ENCODE measurements around the gene SHC4.
"Not testable (repeated sequence)": the region's sequence is repeated elsewhere in the genome, so short reads cannot be mapped to it uniquely, and the experiment has no call there.

The SHC4 gene

GRCh38 chr15:48963524-48964113 is at the start of gene SHC4:
Gene SHC4, minus strand, starts transcription at chr15:48963919. Its CDS starts 904 bp downstream, at chr15:48963015.
- no peak for DNase-seq (ENCODE audit: low read depth)

GRCh38 chr15:48999314-48999713 is 35.6 kb upstream of the SHC4 start:
- no peak for DNase-seq (ENCODE audit: low read depth)

- DNase-seq (ENCODE audit: low read depth), result no peak
Measured at GRCh38 chr15:48996276-48996675, 32.6 kb upstream of the SHC4 start.

- no peak for DNase-seq (ENCODE audit: low read depth)
Measured at GRCh38 chr15:48993380-48993779, 29.7 kb upstream of the SHC4 start.

GRCh38 chr15:48992545-48992944 is 28.8 kb upstream of the SHC4 start:
- DNase-seq (ENCODE audit: low read depth), result no peak

- DNase-seq (ENCODE audit: low read depth), result no peak
Measured at GRCh38 chr15:48992096-48992495, 28.4 kb upstream of the SHC4 start.

- DNase-seq (ENCODE audit: low read depth), result no peak
Measured at GRCh38 chr15:48989170-48989569, 25.5 kb upstream of the SHC4 start.

GRCh38 chr15:48987142-48987541 is 23.4 kb upstream of the SHC4 start:
- no peak for DNase-seq (ENCODE audit: low read depth)

- no peak for DNase-seq (ENCODE audit: low read depth)
Measured at GRCh38 chr15:48986240-48986639, 22.5 kb upstream of the SHC4 start.

GRCh38 chr15:48985516-48985915 is 21.8 kb upstream of the SHC4 start:
- DNase-seq (ENCODE audit: low read depth), result no peak

GRCh38 chr15:48984811-48985352 is 21.2 kb upstream of the SHC4 start:
- no peak for DNase-seq (ENCODE audit: low read depth)

GRCh38 chr15:48984021-48984710 is 20.4 kb upstream of the SHC4 start:
- no peak for DNase-seq (ENCODE audit: low read depth)

- DNase-seq (ENCODE audit: low read depth), result no peak
Measured at GRCh38 chr15:48983300-48983699, 19.6 kb upstream of the SHC4 start.

- no peak for DNase-seq (ENCODE audit: low read depth)
Measured at GRCh38 chr15:48981941-48982340, 18.2 kb upstream of the SHC4 start.

- no peak for DNase-seq (ENCODE audit: low read depth)
Measured at GRCh38 chr15:48978638-48979037, 14.9 kb upstream of the SHC4 start.

GRCh38 chr15:48976444-48977088 is 12.8 kb upstream of the SHC4 start:
- no peak for DNase-seq (ENCODE audit: low read depth)

GRCh38 chr15:48975472-48976419 is 12.0 kb upstream of the SHC4 start:
- peak; percentile 65 for DNase-seq (ENCODE audit: low read depth)

GRCh38 chr15:48974882-48975281 is 11.2 kb upstream of the SHC4 start:
- DNase-seq (ENCODE audit: low read depth), result no peak

- DNase-seq (ENCODE audit: low read depth), result no peak
Measured at GRCh38 chr15:48972750-48973503, 9.2 kb upstream of the SHC4 start.

- not testable (repeated sequence) for DNase-seq (ENCODE audit: low read depth)
Measured at GRCh38 chr15:48970926-48971325, 7.2 kb upstream of the SHC4 start.

GRCh38 chr15:48968066-48968465 is 4.3 kb upstream of the SHC4 start:
- DNase-seq (ENCODE audit: low read depth), result no peak

Measured in stimulated activated CD8-positive, alpha-beta memory T cell treated with anti-CD3 and anti-CD28 coated beads, Interleukin-4, amount 100 ng/mL, for 24 hours (primary cell).